GM10266 (cell line): ENCODE results near the gene ZNF558.

Source experiments
- DNase-seq: peaks from one replicate; pipeline ENCODE4 v3.0.0; 2012; ENCODE audit errors: extremely low spot score
- CTCF ChIP-seq: IDR thresholded peaks from 2 replicates; pipeline ENCODE4 v1.5.1; 2012; ENCODE audit warnings: mild to moderate bottlenecking, low read depth; ENCODE audit not compliant: control insufficient read depth, insufficient read depth; ENCODE audit errors: missing control alignments

The ZNF558 gene

GRCh38 chr19:8827277-8827676 is 4.8 kb downstream of the ZNF558 start:
- DNase-seq: no peak
- TF ChIP-seq CTCF: no peak

GRCh38 chr19:8826371-8826770 is 5.7 kb downstream of the ZNF558 start:
- TF ChIP-seq CTCF: no peak
- DNase-seq: no peak

GRCh38 chr19:8821748-8822241 is 10.3 kb downstream of the ZNF558 start:
- TF ChIP-seq CTCF: no peak
- DNase-seq: no peak

- no peak for TF ChIP-seq CTCF
These were observed 11.9 kb downstream of the ZNF558 start for GRCh38 chr19:8820234-8820633.

GRCh38 chr19:8815780-8816179 is 16.3 kb downstream of the ZNF558 start:
- no peak for TF ChIP-seq CTCF
- no peak for DNase-seq

More at GRCh38 chr19:8820234-8820633, 11.9 kb downstream of the ZNF558 start:
- no peak for DNase-seq

GRCh38 chr19:8814176-8814575 is 17.9 kb downstream of the ZNF558 start:
- TF ChIP-seq CTCF: no peak
- DNase-seq: no peak

- TF ChIP-seq CTCF: no peak
- no peak for DNase-seq
These were observed 20.6 kb downstream of the ZNF558 start for GRCh38 chr19:8811315-8812172.
